Endothelial cell of umbilical vein (primary cell): Measurements from ENCODE around the gene SELL. TPM values are rescaled to one million over a fixed set of nuclear protein-coding genes. Genes with fewer than 3 reads are reported as not detected.

ENCODE experiments used
- BruUV-seq: library from RNA; stranded (reverse); fragments of 400-500 nt; replicated peaks from 2 replicates; lab custom pipeline; 2021; lab: Mats Ljungman, UMichigan
- CTCF ChIA-PET: fragments of 300-600, 350-600 bp; sonication (Branson Sonifier 250); formaldehyde crosslinking; loops from one replicate; lab custom pipeline; 2021; ENCODE audit warnings: antibody characterized with exemption, inconsistent platforms; lab: Charles Lee
- POLR2A ChIA-PET: fragments of 300-600, 350-600 bp; sonication (Branson Sonifier 250); formaldehyde crosslinking; loops from one replicate; lab custom pipeline; 2021; ENCODE audit warnings: antibody characterized with exemption, inconsistent platforms; lab: Charles Lee
- DNase-seq: peaks from one replicate; pipeline ENCODE4 v3.0.0-alpha.2; 2011; ENCODE audit warnings: low read depth, low spot score
- FAIRE-seq: peaks from 2 replicates; lab custom pipeline; 2011; peaks lifted over from hg19 to GRCh38; lab: Jason Lieb, UNC
- H2AFZ ChIP-seq: 2 replicates; pipeline ENCODE4 v1.6.0; 2012; ENCODE audit warnings: low read depth, low read length, control low read depth, inconsistent platforms
- H3K27ac ChIP-seq: 2 replicates; pipeline ENCODE4 v1.5.1; 2011; ENCODE audit warnings: low read depth, mild to moderate bottlenecking, control low read depth, low read length, moderate library complexity; ENCODE audit not compliant: insufficient read depth
- H3K27me3 ChIP-seq, 2 experiments: 2 replicates each; pipeline versions ENCODE4 v1.6.0 to v1.6.1; 2011; ENCODE audit warnings: low read length in 2 of 2, mixed read lengths in 1 of 2; ENCODE audit not compliant: control insufficient read depth in 2 of 2, insufficient read depth in 2 of 2
- H3K36me3 ChIP-seq, 2 experiments: 2 replicates in 1 of 2; 3 replicates in 1 of 2; pipeline ENCODE4 v1.5.1; 2011; ENCODE audit warnings: low read length in 2 of 2, mild to moderate bottlenecking in 1 of 2, moderate library complexity in 1 of 2; ENCODE audit not compliant: control insufficient read depth in 2 of 2, insufficient read depth in 2 of 2; ENCODE audit errors: extremely low read depth in 1 of 2
- H3K4me1 ChIP-seq: 3 replicates; pipeline ENCODE4 v1.5.1; 2011; ENCODE audit warnings: mild to moderate bottlenecking, low read length; ENCODE audit not compliant: control insufficient read depth, insufficient read depth; ENCODE audit errors: extremely low read depth
- H3K4me2 ChIP-seq: 2 replicates; pipeline ENCODE4 v1.6.1; 2011; ENCODE audit warnings: low read length, control low read depth, mixed read lengths; ENCODE audit not compliant: insufficient read depth
- H3K4me3 ChIP-seq, 3 experiments: fragments of 200-600 bp in 1 of 3; sonication (generic), shearing (Covaris generic) in 1 of 3; replicated peaks in 1 of 3; 2 replicates each; pipeline ENCODE4 v1.5.1; 2011 to 2016; ENCODE audit warnings: control low read depth in 3 of 3, low read length in 3 of 3, mild to moderate bottlenecking in 2 of 3, inconsistent platforms in 1 of 3, low read depth in 1 of 3, moderate library complexity in 1 of 3; ENCODE audit not compliant: insufficient read depth in 1 of 3
- H3K79me2 ChIP-seq: 2 replicates; pipeline ENCODE4 v1.6.0; 2012; ENCODE audit warnings: low read length, inconsistent platforms; ENCODE audit not compliant: control insufficient read depth, insufficient read depth
- H3K9ac ChIP-seq: replicated peaks from 2 replicates; pipeline ENCODE3; 2011; ENCODE audit warnings: low read length, control low read depth; ENCODE audit not compliant: insufficient read depth; ENCODE audit errors: extremely low read depth
- H3K9me1 ChIP-seq: replicated peaks from 3 replicates; pipeline ENCODE4 v1.6.0; 2011; ENCODE audit warnings: mild to moderate bottlenecking, low read length; ENCODE audit not compliant: control insufficient read depth, insufficient read depth; ENCODE audit errors: extremely low read depth
- H3K9me3 ChIP-seq: replicated peaks from 2 replicates; pipeline ENCODE4 v1.5.1; 2012; ENCODE audit warnings: low read length, inconsistent platforms; ENCODE audit not compliant: control insufficient read depth, insufficient read depth
- H4K20me1 ChIP-seq: replicated peaks from 2 replicates; pipeline ENCODE3; 2011; ENCODE audit warnings: mild to moderate bottlenecking, low read length; ENCODE audit not compliant: control insufficient read depth, insufficient read depth; ENCODE audit errors: extremely low read depth
- CTCF ChIP-seq, 2 donors: IDR thresholded peaks; 1 replicate in 1 of 2; 2 replicates in 1 of 2; pipeline ENCODE4 v1.5.1; 2011; ENCODE audit warnings: low read length in 2 of 2, mild to moderate bottlenecking in 2 of 2, moderate library complexity in 2 of 2, control low read depth in 1 of 2, inconsistent platforms in 1 of 2, low read depth in 1 of 2; ENCODE audit not compliant: insufficient read depth in 1 of 2; ENCODE audit errors: extremely low read depth in 1 of 2
- EZH2 ChIP-seq: IDR thresholded peaks from 2 replicates; pipeline ENCODE4 v1.6.1; 2012; ENCODE audit warnings: borderline replicate concordance, low read depth, mild to moderate bottlenecking, moderate library complexity, low read length, inconsistent platforms; ENCODE audit not compliant: severe bottlenecking
- FOS ChIP-seq: IDR thresholded peaks from 2 replicates; pipeline ENCODE4 v1.6.1; 2011; ENCODE audit warnings: mild to moderate bottlenecking, low read length, moderate library complexity, borderline replicate concordance; ENCODE audit not compliant: insufficient read depth
- GATA2 ChIP-seq: IDR thresholded peaks from 2 replicates; pipeline ENCODE4 v1.7.0; 2011; ENCODE audit warnings: low read depth, mild to moderate bottlenecking, moderate library complexity, mixed read lengths, low read length; ENCODE audit not compliant: insufficient read length, insufficient read depth
- JUN ChIP-seq: IDR thresholded peaks from 2 replicates; pipeline ENCODE4 v1.6.1; 2011; ENCODE audit warnings: borderline replicate concordance, low read depth; ENCODE audit not compliant: insufficient read length, insufficient read depth
- MYC ChIP-seq: IDR thresholded peaks from one replicate; pipeline ENCODE4 v1.6.1; 2011; ENCODE audit warnings: mild to moderate bottlenecking, low read depth, low read length
- POLR2A ChIP-seq: IDR thresholded peaks from 2 replicates; pipeline ENCODE4 v1.6.1; 2012; ENCODE audit warnings: low read depth, mild to moderate bottlenecking, control low read depth, low read length
- POLR2AphosphoS5 ChIP-seq: IDR thresholded peaks from 2 replicates; pipeline ENCODE4 v1.6.1; 2012; ENCODE audit warnings: low read depth, mild to moderate bottlenecking, control low read depth, low read length, moderate library complexity; ENCODE audit not compliant: insufficient read depth
- dilution Hi-C: fragments of 300-500 bp; cut with MboI; formaldehyde crosslinking; loops from one replicate; pipeline ENCODE4 v1.15.0; 2019; ENCODE audit warnings: low sequenced_read_pairs; ENCODE audit not compliant: extremely low pct_ligation_motif_present
- intact Hi-C: fragments of 100-400 bp; cut with micrococcal nuclease; formaldehyde crosslinking; loops from one replicate; pipeline ENCODE4 v1.10.0; 2022
- polyA plus RNA-seq, 4 experiments: library from polyadenylated mRNA; depleted of rRNA in 3 of 4; stranded (reverse) in 3 of 4; unstranded in 1 of 4; fragments of >200 nt; gene quantifications; 2 replicates each; pipeline versions ENCODE4 v1.2.1 to v1.2.3, GENCODE V29; 2011 to 2012; ENCODE audit warnings: missing spikeins in 1 of 4
- total RNA-seq: library from RNA; stranded (reverse); gene quantifications from 2 replicates; pipeline ENCODE4 v1.2.3, GENCODE V29; 2021
- TF ChIP-seq, protein P1 (sequence below): IDR thresholded peaks from 2 replicates; pipeline ENCODE4 v1.6.1; 2011; ENCODE audit not compliant: insufficient read depth, insufficient read length

Gene SELL
- total and polyA plus RNA-seq, 2 donors (not counting 3 experiments of a cell fraction or from before 2014, with no cell fraction given): 0.68 to 1.8 TPM

DNA sequence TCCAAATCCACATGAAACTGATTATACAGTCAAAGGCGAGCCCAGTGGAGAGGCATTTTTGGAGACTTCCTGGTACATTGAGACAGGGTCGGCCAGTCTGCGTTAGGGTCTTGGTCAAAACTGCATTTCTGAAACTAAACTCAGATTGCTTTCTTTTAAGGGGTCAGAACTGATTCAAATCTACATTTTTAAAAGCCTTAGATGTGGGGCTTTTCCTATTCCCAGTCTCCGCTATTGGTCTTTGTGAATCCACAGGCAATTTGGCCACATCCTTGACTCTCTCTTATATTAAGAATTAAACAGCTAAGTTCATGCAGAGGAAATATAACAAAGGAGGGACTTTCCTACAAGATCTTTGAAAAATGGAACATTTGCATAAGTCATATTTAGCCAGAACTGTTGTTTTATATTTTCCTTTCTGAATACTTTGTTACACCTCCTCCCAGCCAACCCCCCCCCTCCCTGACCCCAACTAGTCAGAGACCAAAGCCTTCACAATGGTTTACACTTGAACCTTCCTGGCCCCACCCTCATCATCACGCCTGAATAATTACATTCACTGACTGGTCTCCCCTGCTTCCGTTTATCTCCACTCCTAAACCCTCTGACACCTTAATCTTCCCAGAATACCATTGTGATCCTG lies 30.9 kb downstream of the SELL start:
- Histone ChIP-seq H4K20me1 (no peaks in the 10 kb centered on the region), H3K9me3 (no peaks in the 10 kb centered on the region), H2AFZ (no peak overlapping the region), H3K79me2 (no peaks in the 10 kb centered on the region), H3K9ac (no peak overlapping the region), H3K4me1 (peaks cover 12% of the 10 kb centered on the region), H3K36me3 (no peaks in the 10 kb centered on the region), H3K27ac (no peak overlapping the region), H3K9me1 (no peaks in the 10 kb centered on the region), H3K27me3 (no peaks in the 10 kb centered on the region), H3K4me3 (no peak overlapping the region), H3K4me2 (no peak overlapping the region)
- DNase-seq (no peak), FAIRE-seq (no peak)
- dilution Hi-C loops (no loop called here), intact Hi-C loops (no loop called here)
- no TSS peak for BruUV-seq
- TF ChIP-seq CTCF (IDR thresholded peaks at IDR 0.05; ENCODE audit: extremely low read depth in 1 of 2, insufficient read depth in 1 of 2, low read depth in 1 of 2, low read length in 2 of 2) (no peak), EZH2 (no peak)
- ChIA-PET CTCF (interaction anchor here (1.0 to 3.4 kb wide), 2 partner anchors 13 to 31 kb away, joined by 4 to 11 read pairs; no protein-coding TSS in a partner anchor), POLR2A (no interaction called here)

GRCh38 chr1:169679692-169680091 lies 31.7 kb downstream of the SELL start:
- Histone ChIP-seq H3K4me1 (peaks cover 20% of the 10 kb centered on the region), H3K9me1 (no peaks in the 10 kb centered on the region), H3K4me2 (no peak overlapping the region), H2AFZ (no peak overlapping the region), H3K9ac (no peak overlapping the region), H3K4me3 (no peak overlapping the region), H4K20me1 (no peaks in the 10 kb centered on the region), H3K36me3 (no peaks in the 10 kb centered on the region), H3K9me3 (no peaks in the 10 kb centered on the region), H3K27me3 (no peaks in the 10 kb centered on the region), H3K27ac (no peak overlapping the region), H3K79me2 (no peaks in the 10 kb centered on the region)
- POLR2A ChIA-PET: no interaction called here
- CTCF ChIA-PET: interaction anchor here (3.4 kb wide), 1 partner anchor 32 kb away, joined by 11 read pairs; no protein-coding TSS in a partner anchor
- no TSS peak for BruUV-seq
- TF ChIP-seq GATA2: no peak
- no peak for TF ChIP-seq MYC
- TF ChIP-seq CTCF (IDR thresholded peaks at IDR 0.05; ENCODE audit: extremely low read depth in 1 of 2, insufficient read depth in 1 of 2, low read depth in 1 of 2, low read length in 2 of 2): no peak
- TF ChIP-seq EZH2: no peak
- no peak for TF ChIP-seq POLR2A
- no peak for TF ChIP-seq JUN
- no peak for TF ChIP-seq POLR2AphosphoS5
- TF ChIP-seq, protein P1, sequence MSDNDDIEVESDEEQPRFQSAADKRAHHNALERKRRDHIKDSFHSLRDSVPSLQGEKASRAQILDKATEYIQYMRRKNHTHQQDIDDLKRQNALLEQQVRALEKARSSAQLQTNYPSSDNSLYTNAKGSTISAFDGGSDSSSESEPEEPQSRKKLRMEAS: no peak
- TF ChIP-seq FOS: no peak
- intact Hi-C loops: no loop called here
- dilution Hi-C loops: no loop called here
- DNase-seq (no peak), FAIRE-seq (no peak)
